H54 (cell line): Measurements from ENCODE around the gene RUFY3.
"Not testable (repeated sequence)": the region's sequence is repeated elsewhere in the genome, so short reads cannot be mapped to it uniquely, and the experiment has no call there.

Experiments used
- DNase-seq: peaks from one replicate; pipeline ENCODE4 v3.0.0; 2011; ENCODE audit warnings: low spot score, mixed read lengths; ENCODE audit not compliant: insufficient read length
- FAIRE-seq: peaks from 3 replicates; lab custom pipeline; 2011; peaks lifted over from hg19 to GRCh38; lab: Jason Lieb, UNC
- POLR2A ChIP-seq: IDR thresholded peaks from 2 replicates; pipeline ENCODE4 v1.6.1; 2011; ENCODE audit warnings: low read depth, mild to moderate bottlenecking, low read length

Gene RUFY3

DNA sequence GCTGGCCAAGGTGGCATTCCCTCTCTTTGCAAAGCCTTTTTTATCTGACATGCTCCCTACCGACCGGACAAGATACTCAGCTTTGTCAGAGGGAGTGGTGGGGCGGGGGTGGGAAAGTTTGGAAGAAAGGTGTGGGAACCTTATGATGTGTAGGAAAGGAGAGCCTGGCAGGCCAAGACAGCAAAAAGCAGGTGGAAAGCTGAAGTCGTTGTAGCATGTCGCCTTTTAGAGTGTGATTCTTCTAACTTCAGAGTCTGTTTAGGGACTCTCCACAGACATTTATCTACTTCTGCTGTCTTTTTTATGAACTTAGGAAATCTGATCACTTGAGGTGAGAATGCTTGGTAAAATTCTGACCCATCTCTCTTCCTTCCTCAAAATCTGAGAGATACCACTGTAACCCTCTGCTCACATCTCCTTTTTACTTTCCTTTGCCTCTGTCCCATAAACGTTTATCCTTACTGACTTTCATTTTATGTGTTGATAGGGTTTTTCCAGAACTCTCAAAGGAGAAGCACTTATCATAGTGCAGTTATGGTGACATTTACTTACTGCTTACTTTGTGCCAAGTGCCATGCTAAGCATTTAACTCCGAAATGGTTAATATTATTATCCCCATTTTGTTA, 8.2 kb upstream of the RUFY3 start:
- FAIRE-seq = no peak
- TF ChIP-seq POLR2A = no peak
- DNase-seq = no peak

DNA sequence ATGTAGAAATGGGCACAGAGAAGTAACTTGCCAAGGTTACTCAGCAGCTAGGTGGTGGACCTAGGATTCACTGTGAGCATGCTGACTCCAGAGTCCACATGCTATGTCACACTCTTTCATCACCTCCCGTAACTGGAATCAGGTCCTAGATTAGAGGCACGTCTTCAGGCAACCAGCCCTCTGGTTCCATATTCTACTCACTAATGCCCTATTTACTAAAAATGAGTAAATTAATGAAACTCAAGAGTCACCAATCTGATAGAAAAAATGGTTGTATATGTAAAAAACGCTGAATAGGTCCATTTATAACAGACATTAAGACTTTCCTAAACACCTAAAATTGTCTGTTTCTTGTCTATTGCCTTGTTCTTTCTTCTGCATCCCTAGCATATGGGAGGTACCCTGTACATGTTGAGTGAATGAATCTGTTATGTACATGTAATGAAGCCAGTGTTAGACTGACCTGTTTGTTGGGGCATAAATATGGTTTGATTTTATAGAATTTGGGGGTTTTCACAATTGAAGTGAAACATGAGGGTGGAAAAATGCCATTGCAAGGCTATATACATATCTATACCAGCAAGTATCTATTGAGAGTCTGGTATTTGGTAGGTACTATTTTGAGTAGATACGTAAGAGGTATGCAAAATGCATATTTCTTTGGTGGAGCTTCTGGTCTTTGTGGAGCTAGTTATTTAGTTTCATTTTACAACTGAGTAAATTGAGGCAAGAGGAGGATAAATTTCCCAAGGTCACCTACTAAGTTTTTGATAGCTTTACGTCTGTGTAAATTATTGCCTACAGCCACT, 7.5 kb upstream of the RUFY3 start:
- TF ChIP-seq POLR2A = no peak
- FAIRE-seq = no peak
- no peak for DNase-seq

- FAIRE-seq (no peak), DNase-seq (no peak)
- no peak for TF ChIP-seq POLR2A
These were observed 6.7 kb upstream of the RUFY3 start for GRCh38 chr4:70715097-70715496.

DNA sequence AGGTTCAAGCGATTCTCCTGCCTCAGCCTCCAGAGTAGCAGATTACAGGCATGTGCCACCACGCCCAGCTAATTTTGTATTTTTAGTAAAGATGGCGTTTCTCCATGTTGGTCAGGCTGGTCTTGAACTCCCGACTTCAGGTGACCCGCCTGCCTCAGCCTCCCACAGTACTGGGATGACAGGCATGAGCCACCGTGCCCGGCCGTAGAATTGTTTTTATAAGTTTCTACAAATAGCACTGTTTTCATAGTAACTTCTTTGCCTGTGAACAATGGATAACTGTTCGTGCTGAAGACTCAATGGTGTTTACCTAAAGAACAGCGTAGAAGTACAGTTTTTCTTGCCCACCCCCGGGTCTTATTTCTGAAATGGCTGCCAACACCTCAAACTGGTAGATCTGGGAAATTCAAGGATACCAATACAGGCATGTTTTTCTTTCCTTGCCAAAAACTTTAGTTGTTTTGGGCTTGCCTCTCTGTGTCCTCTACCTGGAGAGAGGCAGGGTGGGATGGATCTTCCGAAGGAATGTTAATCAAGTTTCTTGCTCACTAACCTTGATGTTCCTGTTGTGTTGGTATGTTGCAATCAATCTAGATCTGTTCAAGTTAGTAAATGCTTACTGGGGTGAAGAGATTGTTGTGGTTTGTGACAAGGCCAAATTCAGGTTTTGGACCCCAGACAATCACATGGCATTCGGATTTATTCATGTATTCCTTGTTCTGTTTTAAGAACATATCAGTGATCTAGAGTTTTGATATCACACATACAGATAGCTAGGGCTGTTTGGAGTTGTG, 2.8 kb upstream of the RUFY3 start:
- no peak for TF ChIP-seq POLR2A
- DNase-seq (no peak), FAIRE-seq (no peak)

- TF ChIP-seq POLR2A = no peak
- no peak for DNase-seq
- FAIRE-seq = peak; percentile 89
These were observed 531 bp downstream of the RUFY3 start for GRCh38 chr4:70722199-70722791.

DNA sequence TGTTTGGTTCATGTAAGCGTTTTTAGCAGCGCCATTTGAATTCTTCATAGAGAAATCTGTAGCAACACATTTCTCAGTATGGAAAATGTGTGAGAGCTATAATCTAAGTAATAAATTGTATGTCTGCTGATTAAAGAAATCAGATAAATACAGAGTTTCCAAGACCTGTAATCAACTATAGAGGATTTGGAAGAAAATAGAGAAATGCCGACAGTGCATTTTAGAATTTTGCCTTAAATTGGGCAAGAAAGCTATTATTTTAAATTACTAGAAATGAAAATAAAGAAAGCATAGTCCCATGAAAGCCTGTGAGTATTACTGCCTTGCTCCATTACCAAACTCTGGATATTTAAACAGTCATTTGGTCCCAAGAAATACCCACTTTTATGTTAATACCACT, 2.7 kb downstream of the RUFY3 start:
- no peak for FAIRE-seq
- DNase-seq = no peak
- TF ChIP-seq POLR2A = no peak

DNA sequence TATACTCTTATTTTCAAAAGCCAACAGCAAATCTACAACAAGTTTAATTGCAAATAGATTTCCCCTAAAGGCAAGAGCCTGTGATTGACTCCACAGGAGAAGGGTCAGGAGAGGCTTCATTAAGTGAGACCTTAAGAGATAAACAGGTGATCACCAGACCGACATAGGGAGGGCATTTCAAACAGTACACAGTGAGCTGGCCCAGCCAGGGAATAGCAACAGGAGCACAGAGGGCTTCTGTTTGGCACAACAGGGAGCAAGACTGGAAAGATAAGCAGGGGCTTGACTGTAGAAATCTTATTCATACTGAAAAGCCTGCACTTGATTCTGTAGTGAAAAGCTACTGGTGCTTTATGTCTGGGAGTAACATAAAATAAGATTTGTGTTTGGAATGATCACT, 3.9 kb downstream of the RUFY3 start:
- DNase-seq (no peak), FAIRE-seq (no peak)
- TF ChIP-seq POLR2A = no peak

DNA sequence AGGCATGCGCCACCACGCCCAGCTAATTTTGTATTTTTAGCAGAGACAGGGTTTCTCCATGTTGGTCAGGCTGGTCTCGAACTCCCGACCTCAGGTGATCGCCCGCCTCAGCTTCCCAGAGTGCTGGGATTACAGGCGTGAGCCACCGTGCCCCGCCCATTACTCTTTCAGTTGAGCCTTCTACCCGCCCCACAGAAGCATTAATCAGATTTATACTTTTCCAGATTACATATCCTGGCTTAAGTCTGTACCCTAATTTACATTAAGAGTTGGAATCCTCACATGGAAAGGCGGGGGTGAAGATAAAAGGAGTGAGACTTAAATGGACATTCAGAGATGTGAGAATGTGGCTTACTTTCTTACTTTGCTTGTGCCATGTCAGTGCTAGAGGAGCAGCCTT, 4.8 kb downstream of the RUFY3 start:
- not testable (repeated sequence) for FAIRE-seq, DNase-seq

DNA sequence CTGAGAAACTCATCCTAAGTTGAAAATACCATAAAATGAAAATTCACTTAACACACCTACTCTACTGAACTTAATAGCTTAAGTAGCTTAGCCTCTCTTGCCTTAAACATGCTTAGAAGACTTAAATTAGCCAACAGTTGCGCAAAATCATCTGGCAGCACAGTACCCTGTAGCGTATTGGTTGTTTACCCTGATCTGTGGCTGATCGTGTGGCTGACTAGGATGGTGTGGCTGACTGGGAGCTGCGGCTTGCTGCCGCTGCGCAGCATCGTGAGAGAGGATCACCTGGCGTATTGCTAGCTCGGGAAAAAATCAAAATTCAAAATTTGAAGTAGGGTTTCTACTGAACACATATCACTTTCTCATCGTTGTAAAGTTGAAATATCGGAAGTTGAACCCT, 6.3 kb downstream of the RUFY3 start:
- no peak for TF ChIP-seq POLR2A
- DNase-seq (no peak), FAIRE-seq (no peak)

DNA sequence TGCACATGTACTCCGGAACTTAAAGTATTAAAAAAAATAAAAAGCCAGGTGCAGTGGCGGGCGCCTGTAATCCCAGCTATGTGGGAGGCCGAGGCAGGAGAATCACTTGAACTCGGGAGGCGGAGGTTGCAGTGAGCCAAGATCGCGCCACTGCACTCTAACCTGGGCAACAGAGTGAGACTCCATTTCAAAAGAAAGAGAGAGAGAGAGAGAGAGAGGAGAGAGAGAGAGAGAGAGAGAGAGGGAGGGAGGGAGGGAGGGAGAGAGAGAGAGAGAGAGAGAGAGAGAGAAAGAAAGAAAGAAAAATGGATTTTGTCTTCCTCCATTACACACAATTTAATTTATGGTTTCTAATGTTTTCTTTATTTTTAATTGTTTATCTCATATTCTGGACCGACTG, 11.1 kb downstream of the RUFY3 start:
- FAIRE-seq = not testable (repeated sequence)

DNA sequence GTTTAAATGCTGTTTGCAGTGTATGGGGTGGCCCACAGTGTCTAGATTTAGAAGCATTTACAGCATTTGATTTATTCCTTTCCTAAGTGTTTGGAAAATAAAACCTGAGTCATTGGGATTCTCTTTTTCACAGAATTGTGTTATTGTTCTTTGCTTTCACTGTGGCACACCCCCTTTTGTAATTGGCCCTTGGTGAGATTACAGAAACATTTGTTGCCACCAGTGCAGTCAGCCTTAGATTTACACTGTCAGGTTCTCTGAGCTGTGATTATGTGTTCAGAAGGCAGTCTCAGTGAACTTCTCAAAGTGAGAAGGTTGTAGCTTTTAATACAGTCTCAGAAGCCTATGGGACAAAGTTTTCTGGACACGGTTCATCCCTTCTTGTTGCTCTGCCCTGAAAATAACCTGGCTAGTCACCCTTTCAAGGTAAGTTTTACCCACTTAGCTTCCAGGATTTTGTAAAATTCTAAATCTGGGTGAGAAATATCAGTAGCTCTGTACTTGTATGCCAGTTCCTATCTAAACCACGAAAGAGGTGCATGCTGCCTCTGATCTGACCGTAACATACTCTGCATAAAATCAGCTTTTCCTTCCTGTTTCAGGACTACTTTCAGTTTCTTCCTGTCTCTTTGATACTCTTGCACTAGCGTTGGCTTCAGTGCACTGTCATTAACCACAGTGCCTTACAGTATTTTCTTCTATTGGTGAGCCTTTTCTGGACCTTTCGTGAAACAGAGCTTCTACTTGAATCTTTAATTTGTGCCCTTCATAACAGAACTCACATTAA, 12.6 kb downstream of the RUFY3 start:
- DNase-seq (no peak), FAIRE-seq (peak; percentile 55)
- TF ChIP-seq POLR2A = no peak

More for the DNA sequence above, 11.1 kb downstream of the RUFY3 start:
- DNase-seq = not testable (repeated sequence)

DNA sequence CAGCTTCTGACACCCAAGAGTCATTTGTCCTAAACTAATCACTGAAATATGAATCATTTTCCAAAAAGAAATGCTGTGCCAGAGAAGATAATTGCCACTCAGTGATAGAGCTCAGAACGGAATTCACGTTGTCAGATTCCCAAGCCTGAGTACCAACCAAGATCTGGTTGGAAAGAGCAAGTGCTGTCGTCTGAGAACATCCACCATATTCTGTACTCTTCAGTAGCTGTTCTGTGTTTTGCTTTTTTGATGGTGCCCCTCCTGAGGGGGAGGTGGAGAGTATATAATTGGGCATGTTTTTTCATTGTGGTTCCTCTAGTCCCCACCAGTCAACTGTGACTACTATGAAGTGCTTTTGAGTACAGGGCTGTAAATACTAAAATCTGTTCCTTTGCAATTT, 13.2 kb downstream of the RUFY3 start:
- FAIRE-seq = no peak
- no peak for DNase-seq
- TF ChIP-seq POLR2A = no peak

DNA sequence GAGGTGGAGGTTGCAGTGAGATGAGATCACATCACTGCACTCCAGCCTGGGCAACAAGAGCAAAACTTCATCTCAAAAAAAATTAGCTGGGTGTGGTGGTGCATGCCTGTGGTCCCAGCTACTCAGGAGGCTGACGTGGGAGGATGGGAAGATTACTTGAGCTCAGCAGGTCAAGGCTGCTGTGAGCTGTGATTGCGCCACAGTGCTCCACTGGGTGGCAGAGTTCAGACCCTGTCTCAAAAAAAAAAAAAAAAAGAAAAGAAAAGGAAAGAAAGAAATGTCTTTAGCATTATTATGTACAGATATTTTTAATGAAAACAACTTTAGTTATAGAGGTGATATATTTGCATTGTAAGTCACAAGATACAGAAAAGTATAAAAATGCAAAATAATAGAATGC, 14.2 kb downstream of the RUFY3 start:
- not testable (repeated sequence) for FAIRE-seq, DNase-seq
